HG02678 (cell line): Measurements from ENCODE around the gene NOA1.

ENCODE experiments used
- ATAC-seq: cut with Tn5 transposase; IDR thresholded peaks from one replicate; pipeline ENCODE4 v1.9.1; 2021; ENCODE audit warnings: mild to moderate bottlenecking, moderate library complexity; ENCODE audit not compliant: unreplicated experiment

Gene NOA1

GRCh38 chr4:56977321-56978012 is at the start of gene NOA1:
Gene NOA1, minus strand, starts transcription at chr4:56977606. Its CDS starts 21 bp downstream, at chr4:56977585.
- ATAC-seq: peak; percentile 84

GRCh38 chr4:57023104-57023503 is 45.7 kb upstream of the NOA1 start:
- ATAC-seq: no peak

GRCh38 chr4:57020467-57021101 is 43.2 kb upstream of the NOA1 start:
- no peak for ATAC-seq

GRCh38 chr4:57018980-57019379 is 41.6 kb upstream of the NOA1 start:
- ATAC-seq: no peak

GRCh38 chr4:57013543-57014120 is 36.2 kb upstream of the NOA1 start:
- no peak for ATAC-seq

- ATAC-seq: no peak
Measured at GRCh38 chr4:56999751-57000150, 22.3 kb upstream of the NOA1 start.

GRCh38 chr4:56995525-56995924 is 18.1 kb upstream of the NOA1 start:
- ATAC-seq: no peak

GRCh38 chr4:56990109-56990905 is 12.9 kb upstream of the NOA1 start:
- no peak for ATAC-seq

- ATAC-seq: no peak
Measured at GRCh38 chr4:56986952-56987351, 9.5 kb upstream of the NOA1 start.

GRCh38 chr4:56986192-56986591 is 8.8 kb upstream of the NOA1 start:
- ATAC-seq: no peak

GRCh38 chr4:56981795-56982201 is 4.4 kb upstream of the NOA1 start:
- ATAC-seq: no peak

GRCh38 chr4:56979421-56980072 is 2.1 kb upstream of the NOA1 start:
- no peak for ATAC-seq

GRCh38 chr4:56978750-56979303 is 1.4 kb upstream of the NOA1 start, which contains the start of gene POLR2B:
Gene POLR2B, plus strand, starts transcription at chr4:56978896. Its CDS starts 90 bp downstream, at chr4:56978986.
- ATAC-seq: peak; percentile 53

- peak; percentile 25 for ATAC-seq
Measured at GRCh38 chr4:56976837-56977320, 527 bp downstream of the NOA1 start.

GRCh38 chr4:56976283-56976836 is 1.0 kb downstream of the NOA1 start:
- ATAC-seq: no peak

- no peak for ATAC-seq
Measured at GRCh38 chr4:56973336-56973735, 4.1 kb downstream of the NOA1 start.

- ATAC-seq: no peak
Measured at GRCh38 chr4:56972809-56973208, 4.6 kb downstream of the NOA1 start.

GRCh38 chr4:56972389-56972788 is 5.0 kb downstream of the NOA1 start:
- ATAC-seq: no peak

GRCh38 chr4:56971383-56971782 is 6.0 kb downstream of the NOA1 start:
- no peak for ATAC-seq

- no peak for ATAC-seq
Measured at GRCh38 chr4:56961107-56961500, 16.3 kb downstream of the NOA1 start.
